ENCODE measurements around the gene SARNP.

SARNP gene

DNA sequence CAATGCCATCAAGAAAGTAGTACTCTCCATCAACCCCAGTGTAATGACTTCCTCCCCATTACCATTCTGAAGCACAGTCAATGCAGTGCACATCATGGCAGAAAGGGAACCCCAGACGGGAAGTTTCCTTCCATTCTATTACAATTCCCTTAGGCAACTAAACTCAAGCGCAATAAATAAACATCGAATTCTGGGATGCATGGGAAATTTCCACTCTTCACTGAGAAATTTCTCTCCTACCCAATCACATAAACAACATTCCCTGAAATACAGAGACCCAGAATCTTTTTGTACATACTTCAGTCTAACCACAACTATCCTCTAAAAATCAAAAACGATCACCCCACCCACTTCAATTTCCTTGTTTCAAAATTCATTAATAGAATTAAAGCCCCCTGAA is 20.0 kb downstream of the SARNP start:
- peaks cover 16% of the 10 kb centered on the region for H3K4me1 Mint-ChIP-seq
- no peak overlapping the region for H3K4me3 Mint-ChIP-seq
- H3K27me3 Mint-ChIP-seq (ENCODE audit: low read depth, poor library complexity), result no peaks in the 10 kb centered on the region
- TF ChIP-seq, protein P1, sequence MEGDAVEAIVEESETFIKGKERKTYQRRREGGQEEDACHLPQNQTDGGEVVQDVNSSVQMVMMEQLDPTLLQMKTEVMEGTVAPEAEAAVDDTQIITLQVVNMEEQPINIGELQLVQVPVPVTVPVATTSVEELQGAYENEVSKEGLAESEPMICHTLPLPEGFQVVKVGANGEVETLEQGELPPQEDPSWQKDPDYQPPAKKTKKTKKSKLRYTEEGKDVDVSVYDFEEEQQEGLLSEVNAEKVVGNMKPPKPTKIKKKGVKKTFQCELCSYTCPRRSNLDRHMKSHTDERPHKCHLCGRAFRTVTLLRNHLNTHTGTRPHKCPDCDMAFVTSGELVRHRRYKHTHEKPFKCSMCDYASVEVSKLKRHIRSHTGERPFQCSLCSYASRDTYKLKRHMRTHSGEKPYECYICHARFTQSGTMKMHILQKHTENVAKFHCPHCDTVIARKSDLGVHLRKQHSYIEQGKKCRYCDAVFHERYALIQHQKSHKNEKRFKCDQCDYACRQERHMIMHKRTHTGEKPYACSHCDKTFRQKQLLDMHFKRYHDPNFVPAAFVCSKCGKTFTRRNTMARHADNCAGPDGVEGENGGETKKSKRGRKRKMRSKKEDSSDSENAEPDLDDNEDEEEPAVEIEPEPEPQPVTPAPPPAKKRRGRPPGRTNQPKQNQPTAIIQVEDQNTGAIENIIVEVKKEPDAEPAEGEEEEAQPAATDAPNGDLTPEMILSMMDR (IDR thresholded peaks at IDR 0.05), result no peak
- H3K36me3 Mint-ChIP-seq (ENCODE audit: low read depth), result peaks cover 58% of the 10 kb centered on the region
- DNase-seq, result no peak
- H3K9me3 Mint-ChIP-seq, result no peaks in the 10 kb centered on the region
- H3K27ac Mint-ChIP-seq, result peak overlapping the region; percentile 90

DNA sequence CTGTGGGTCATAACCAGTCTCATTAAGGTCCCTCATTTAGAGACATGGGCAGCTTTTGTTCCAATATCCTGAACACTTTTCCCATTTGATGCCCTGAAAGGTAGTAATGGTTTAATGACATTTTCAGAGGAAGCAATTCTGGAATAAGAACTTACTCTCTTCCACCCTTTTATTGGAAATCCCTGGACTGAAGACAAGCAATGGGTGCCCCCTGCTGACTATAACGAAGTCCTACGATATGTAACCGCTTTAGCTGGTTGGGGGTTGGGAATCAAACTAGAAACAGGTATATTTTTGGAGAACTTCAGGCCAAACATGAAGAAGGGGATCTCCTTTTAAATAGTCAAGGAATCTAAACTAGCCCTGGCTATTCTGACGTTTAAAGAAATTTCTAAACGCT is 20.5 kb downstream of the SARNP start:
- H3K4me3 Mint-ChIP-seq, result no peak overlapping the region
- peak; percentile 31 for DNase-seq
- no peaks in the 10 kb centered on the region for H3K9me3 Mint-ChIP-seq
- peak overlapping the region; percentile 49 for H3K27ac Mint-ChIP-seq
- TF ChIP-seq, protein P1 (IDR thresholded peaks at IDR 0.05), result peak; percentile 65
- peaks cover 16% of the 10 kb centered on the region for H3K4me1 Mint-ChIP-seq
- H3K36me3 Mint-ChIP-seq (ENCODE audit: low read depth), result peaks cover 57% of the 10 kb centered on the region
- no peaks in the 10 kb centered on the region for H3K27me3 Mint-ChIP-seq (ENCODE audit: low read depth, poor library complexity)

DNA sequence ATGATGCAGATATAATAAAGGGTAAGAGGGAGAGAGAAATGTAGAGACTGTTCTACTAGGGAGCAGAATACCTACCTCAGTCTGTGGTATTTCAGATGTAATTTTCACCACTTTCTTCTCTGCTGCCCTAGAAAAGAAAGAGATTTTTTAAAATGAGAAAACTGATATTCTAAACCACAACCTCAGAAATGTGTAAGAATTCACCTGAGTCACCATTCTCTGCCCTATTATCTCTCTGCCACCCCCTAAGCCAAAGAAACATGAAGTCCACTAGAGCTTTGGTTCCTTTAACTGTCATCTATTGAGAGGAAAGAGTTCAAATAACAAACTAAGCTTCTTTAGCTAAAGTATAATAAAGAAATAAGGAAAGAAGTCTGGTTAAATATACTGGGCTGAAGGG is 21.6 kb downstream of the SARNP start:
- no peak for DNase-seq
- H3K4me1 Mint-ChIP-seq, result peaks cover 16% of the 10 kb centered on the region

DNA sequence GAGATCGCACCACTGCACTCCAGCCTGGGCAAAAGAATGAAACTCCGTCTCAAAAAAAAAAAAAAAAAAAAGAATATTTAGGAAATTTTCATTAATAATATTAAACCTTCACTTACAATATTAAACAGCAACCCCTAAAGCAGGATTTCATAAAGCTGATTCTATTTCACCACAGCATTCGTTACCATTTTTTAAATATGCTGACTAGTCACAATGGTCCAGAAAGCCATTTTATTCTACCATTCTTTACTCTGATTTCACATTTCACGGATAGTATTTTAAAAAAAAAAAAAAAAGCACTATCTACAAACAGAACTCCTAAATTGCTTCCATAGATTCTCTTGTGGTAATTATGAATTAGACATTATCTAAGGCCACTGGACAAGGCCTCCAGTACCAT is 27.6 kb downstream of the SARNP start:
- no peak overlapping the region for H3K4me3 Mint-ChIP-seq
- H3K36me3 Mint-ChIP-seq (ENCODE audit: low read depth), result peaks cover 94% of the 10 kb centered on the region
- no peaks in the 10 kb centered on the region for H3K9me3 Mint-ChIP-seq
- DNase-seq, result no peak
- peaks cover 24% of the 10 kb centered on the region for H3K4me1 Mint-ChIP-seq
- H3K27me3 Mint-ChIP-seq (ENCODE audit: low read depth, poor library complexity), result peaks cover 4% of the 10 kb centered on the region
- H3K27ac Mint-ChIP-seq, result no peak overlapping the region
- TF ChIP-seq, protein P1 (IDR thresholded peaks at IDR 0.05), result no peak

More for the DNA sequence above, 21.6 kb downstream of the SARNP start:
- TF ChIP-seq, protein P1 (IDR thresholded peaks at IDR 0.05), result no peak
- H3K4me3 Mint-ChIP-seq, result no peak overlapping the region
- H3K9me3 Mint-ChIP-seq, result no peaks in the 10 kb centered on the region
- H3K27ac Mint-ChIP-seq, result no peak overlapping the region
- peaks cover 57% of the 10 kb centered on the region for H3K36me3 Mint-ChIP-seq (ENCODE audit: low read depth)
- H3K27me3 Mint-ChIP-seq (ENCODE audit: low read depth, poor library complexity), result no peaks in the 10 kb centered on the region

DNA sequence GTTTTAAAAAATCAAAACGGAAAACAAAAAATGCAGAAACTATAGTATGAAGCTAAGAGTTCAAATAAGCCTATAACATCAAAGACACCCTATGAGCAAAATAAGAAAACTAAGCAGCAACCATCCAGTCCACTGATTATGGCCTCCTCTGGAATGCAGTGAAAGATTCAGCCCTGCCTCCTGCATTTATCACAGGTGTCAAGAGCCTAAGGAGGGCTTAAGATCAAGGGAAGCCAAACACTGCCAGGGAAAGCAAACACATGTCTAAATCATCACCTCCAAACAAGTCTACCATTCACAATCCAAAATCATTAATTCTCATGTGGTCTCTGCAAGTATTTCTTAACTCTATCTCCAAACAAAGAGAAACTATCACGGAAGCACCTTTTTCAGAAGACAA is 28.4 kb downstream of the SARNP start:
- Mint-ChIP-seq H3K36me3 (ENCODE audit: low read depth) (peaks cover 93% of the 10 kb centered on the region), H3K4me1 (peaks cover 24% of the 10 kb centered on the region), H3K27ac (peak overlapping the region; percentile 78), H3K4me3 (peak overlapping the region; percentile 40), H3K27me3 (ENCODE audit: low read depth, poor library complexity) (peaks cover 4% of the 10 kb centered on the region), H3K9me3 (no peaks in the 10 kb centered on the region)
- DNase-seq, result no peak
- TF ChIP-seq, protein P1 (IDR thresholded peaks at IDR 0.05), result no peak

DNA sequence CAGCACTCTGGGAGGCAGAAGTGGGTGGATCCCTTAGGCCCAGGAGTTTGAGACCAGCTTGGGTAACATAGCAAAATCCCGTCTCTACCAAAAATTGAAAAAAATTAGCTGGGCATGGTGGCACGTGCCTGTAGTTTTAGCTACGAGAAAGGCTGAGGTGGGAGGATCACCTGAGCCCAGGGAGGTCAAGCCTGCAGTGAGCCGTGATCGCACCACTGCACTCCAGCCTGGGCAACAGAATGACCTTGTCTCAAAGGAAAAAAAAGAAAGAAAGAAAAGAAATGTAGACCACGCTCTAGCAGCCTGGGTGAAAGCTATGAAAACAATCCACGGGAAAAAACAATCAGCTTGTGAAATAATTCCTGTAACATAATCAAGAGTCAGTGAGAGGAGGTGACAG is 29.0 kb downstream of the SARNP start:
- H3K4me1 Mint-ChIP-seq, result peaks cover 31% of the 10 kb centered on the region
- DNase-seq, result peak; percentile 12
- H3K36me3 Mint-ChIP-seq (ENCODE audit: low read depth), result peaks cover 93% of the 10 kb centered on the region
- peak overlapping the region; percentile 24 for H3K4me3 Mint-ChIP-seq
- peak overlapping the region; percentile 78 for H3K27ac Mint-ChIP-seq
- H3K9me3 Mint-ChIP-seq, result no peaks in the 10 kb centered on the region
- TF ChIP-seq, protein P1 (IDR thresholded peaks at IDR 0.05), result no peak
- H3K27me3 Mint-ChIP-seq (ENCODE audit: low read depth, poor library complexity), result peaks cover 4% of the 10 kb centered on the region

Measured in nephron progenitor cell (in vitro differentiated cells).